ENCODE results near the gene FAM89A. TPM values are rescaled to one million over a fixed set of nuclear protein-coding genes. Genes with fewer than 3 reads are reported as not detected.

The FAM89A gene
- polyA plus RNA-seq: 4.1 TPM
- long read RNA-seq, donor 1: 0 reads
- long read RNA-seq, donor 2, partial matches to known transcripts: 0 of 4 reads
- long read RNA-seq, donor 2, other reads (novel, unspliced or antisense): 0 of 4 reads
- long read RNA-seq, donor 3: 0 reads
- long read RNA-seq, donor 4: 0 reads
- long read RNA-seq, donor 5, partial matches to known transcripts: 0 of 4 reads
- long read RNA-seq, donor 5, other reads (novel, unspliced or antisense): 0 of 4 reads
- long read RNA-seq, donor 6, partial matches to known transcripts: 0 of 2 reads
- long read RNA-seq, donor 6, other reads (novel, unspliced or antisense): 0 of 2 reads
- long read RNA-seq, donor 7, partial matches to known transcripts: 0 of 3 reads
- long read RNA-seq, donor 7, other reads (novel, unspliced or antisense): 0 of 3 reads
- long read RNA-seq, donor 8, partial matches to known transcripts: 0 of 1 reads
- long read RNA-seq, donor 8, other reads (novel, unspliced or antisense): 0 of 1 reads
- long read RNA-seq, donor 9, partial matches to known transcripts: 0 of 2 reads
- long read RNA-seq, donor 9, other reads (novel, unspliced or antisense): 0 of 2 reads
- long read RNA-seq, donor 10, transcript FAM89A-201 (2 exons, 1,495 nt): major isoform, 6 of 6 reads
- long read RNA-seq, donor 10, partial matches to known transcripts: 0 of 6 reads
- long read RNA-seq, donor 10, other reads (novel, unspliced or antisense): 0 of 6 reads
- long read RNA-seq, donor 11, partial matches to known transcripts: 0 of 3 reads
- long read RNA-seq, donor 11, other reads (novel, unspliced or antisense): 0 of 3 reads

- Histone ChIP-seq H3K36me3 (ENCODE audit: control insufficient read depth, insufficient read depth, low read length) (no peaks in the 10 kb centered on the region), H3K27ac (ENCODE audit: low read length) (no peak within 1 kb of the TSS), H3K27me3 (ENCODE audit: control insufficient read depth, insufficient read depth, low read length) (peaks cover 34% of the 10 kb centered on the region), H3K9me3 (ENCODE audit: control insufficient read depth, low read depth, low read length) (peaks cover 3% of the 10 kb centered on the region), H3K4me3 (ENCODE audit: low read length) (peak within 1 kb of the TSS; percentile 68), H3K4me1 (ENCODE audit: control insufficient read depth, insufficient read depth, low read length) (peaks cover 11% of the 10 kb centered on the region)
- no CpG with 5 or more reads among the region's 82 CpGs for WGBS (ENCODE audit: insufficient coverage, low lambda C conversion rate)
- DNase-seq: peak in 1 of 2 donors; percentile 66
Measured at GRCh38 chr1:231040019-231040799, at the start of gene FAM89A. TSS of gene FAM89A (minus strand) at chr1:231040254. CDS start at chr1:231040211, 43 bp downstream.

GRCh38 chr1:231084353-231084752 is 44.3 kb upstream of the FAM89A start:
- no CpG with 5 or more reads among the region's 5 CpGs for WGBS (ENCODE audit: insufficient coverage, low lambda C conversion rate)
- Histone ChIP-seq H3K27me3 (ENCODE audit: control insufficient read depth, insufficient read depth, low read length) (no peaks in the 10 kb centered on the region), H3K4me1 (ENCODE audit: control insufficient read depth, insufficient read depth, low read length) (no peaks in the 10 kb centered on the region), H3K4me3 (ENCODE audit: low read length) (no peak overlapping the region), H3K9me3 (ENCODE audit: control insufficient read depth, low read depth, low read length) (no peaks in the 10 kb centered on the region), H3K36me3 (ENCODE audit: control insufficient read depth, insufficient read depth, low read length) (no peaks in the 10 kb centered on the region), H3K27ac (ENCODE audit: low read length) (no peak overlapping the region)
- DNase-seq: no peak

GRCh38 chr1:231079163-231079562 is 39.1 kb upstream of the FAM89A start:
- no peaks in the 10 kb centered on the region for H3K9me3 ChIP-seq (ENCODE audit: control insufficient read depth, low read depth, low read length)
- H3K36me3 ChIP-seq (ENCODE audit: control insufficient read depth, insufficient read depth, low read length): no peaks in the 10 kb centered on the region
- no peaks in the 10 kb centered on the region for H3K4me1 ChIP-seq (ENCODE audit: control insufficient read depth, insufficient read depth, low read length)
- WGBS (ENCODE audit: insufficient coverage, low lambda C conversion rate): 100% methylated on average over 1 of the region's 4 CpGs
- H3K4me3 ChIP-seq (ENCODE audit: low read length): no peak overlapping the region
- no peaks in the 10 kb centered on the region for H3K27me3 ChIP-seq (ENCODE audit: control insufficient read depth, insufficient read depth, low read length)
- H3K27ac ChIP-seq (ENCODE audit: low read length): no peak overlapping the region
- DNase-seq: no peak

GRCh38 chr1:231078250-231078649 is 38.2 kb upstream of the FAM89A start:
- WGBS (ENCODE audit: insufficient coverage, low lambda C conversion rate): 90% methylated on average over 2 of the region's 7 CpGs
- no peaks in the 10 kb centered on the region for H3K9me3 ChIP-seq (ENCODE audit: control insufficient read depth, low read depth, low read length)
- no peaks in the 10 kb centered on the region for H3K36me3 ChIP-seq (ENCODE audit: control insufficient read depth, insufficient read depth, low read length)
- no peaks in the 10 kb centered on the region for H3K4me1 ChIP-seq (ENCODE audit: control insufficient read depth, insufficient read depth, low read length)
- H3K27ac ChIP-seq (ENCODE audit: low read length): no peak overlapping the region
- no peak for DNase-seq
- H3K27me3 ChIP-seq (ENCODE audit: control insufficient read depth, insufficient read depth, low read length): no peaks in the 10 kb centered on the region
- no peak overlapping the region for H3K4me3 ChIP-seq (ENCODE audit: low read length)

- H3K27ac ChIP-seq (ENCODE audit: low read length): no peak overlapping the region
- WGBS (ENCODE audit: insufficient coverage, low lambda C conversion rate): 100% methylated on average over 1 of the region's 5 CpGs
Measured at GRCh38 chr1:231076802-231077201, 36.7 kb upstream of the FAM89A start.

GRCh38 chr1:231075497-231075896 is 35.4 kb upstream of the FAM89A start:
- no peak for DNase-seq
- 90% methylated on average over 2 of the region's 6 CpGs for WGBS (ENCODE audit: insufficient coverage, low lambda C conversion rate)
- H3K27ac ChIP-seq (ENCODE audit: low read length): no peak overlapping the region
- H3K4me3 ChIP-seq (ENCODE audit: low read length): no peak overlapping the region
- no peaks in the 10 kb centered on the region for H3K9me3 ChIP-seq (ENCODE audit: control insufficient read depth, low read depth, low read length)
- no peaks in the 10 kb centered on the region for H3K4me1 ChIP-seq (ENCODE audit: control insufficient read depth, insufficient read depth, low read length)
- H3K27me3 ChIP-seq (ENCODE audit: control insufficient read depth, insufficient read depth, low read length): no peaks in the 10 kb centered on the region
- H3K36me3 ChIP-seq (ENCODE audit: control insufficient read depth, insufficient read depth, low read length): no peaks in the 10 kb centered on the region

More at GRCh38 chr1:231076802-231077201, 36.7 kb upstream of the FAM89A start:
- Histone ChIP-seq H3K4me3 (ENCODE audit: low read length) (no peak overlapping the region), H3K36me3 (ENCODE audit: control insufficient read depth, insufficient read depth, low read length) (no peaks in the 10 kb centered on the region), H3K9me3 (ENCODE audit: control insufficient read depth, low read depth, low read length) (no peaks in the 10 kb centered on the region), H3K4me1 (ENCODE audit: control insufficient read depth, insufficient read depth, low read length) (no peaks in the 10 kb centered on the region), H3K27me3 (ENCODE audit: control insufficient read depth, insufficient read depth, low read length) (no peaks in the 10 kb centered on the region)
- DNase-seq: no peak

GRCh38 chr1:231075020-231075419 is 35.0 kb upstream of the FAM89A start:
- no peak overlapping the region for H3K4me3 ChIP-seq (ENCODE audit: low read length)
- H3K36me3 ChIP-seq (ENCODE audit: control insufficient read depth, insufficient read depth, low read length): no peaks in the 10 kb centered on the region
- H3K27me3 ChIP-seq (ENCODE audit: control insufficient read depth, insufficient read depth, low read length): no peaks in the 10 kb centered on the region
- no peaks in the 10 kb centered on the region for H3K9me3 ChIP-seq (ENCODE audit: control insufficient read depth, low read depth, low read length)
- DNase-seq: no peak
- WGBS (ENCODE audit: insufficient coverage, low lambda C conversion rate): 33% methylated on average over 1 of the region's 6 CpGs
- H3K27ac ChIP-seq (ENCODE audit: low read length): no peak overlapping the region
- no peaks in the 10 kb centered on the region for H3K4me1 ChIP-seq (ENCODE audit: control insufficient read depth, insufficient read depth, low read length)

GRCh38 chr1:231074046-231074445 is 34.0 kb upstream of the FAM89A start:
- Histone ChIP-seq H3K36me3 (ENCODE audit: control insufficient read depth, insufficient read depth, low read length) (no peaks in the 10 kb centered on the region), H3K9me3 (ENCODE audit: control insufficient read depth, low read depth, low read length) (no peaks in the 10 kb centered on the region), H3K27ac (ENCODE audit: low read length) (no peak overlapping the region), H3K27me3 (ENCODE audit: control insufficient read depth, insufficient read depth, low read length) (no peaks in the 10 kb centered on the region), H3K4me3 (ENCODE audit: low read length) (no peak overlapping the region), H3K4me1 (ENCODE audit: control insufficient read depth, insufficient read depth, low read length) (no peaks in the 10 kb centered on the region)
- no peak for DNase-seq
- WGBS (ENCODE audit: insufficient coverage, low lambda C conversion rate): no CpG with 5 or more reads among the region's 2 CpGs

GRCh38 chr1:231073331-231073730 is 33.3 kb upstream of the FAM89A start:
- no peaks in the 10 kb centered on the region for H3K36me3 ChIP-seq (ENCODE audit: control insufficient read depth, insufficient read depth, low read length)
- no peak for DNase-seq
- no peak overlapping the region for H3K27ac ChIP-seq (ENCODE audit: low read length)
- H3K4me3 ChIP-seq (ENCODE audit: low read length): no peak overlapping the region
- WGBS (ENCODE audit: insufficient coverage, low lambda C conversion rate): no CpG with 5 or more reads among the region's 3 CpGs
- H3K4me1 ChIP-seq (ENCODE audit: control insufficient read depth, insufficient read depth, low read length): no peaks in the 10 kb centered on the region
- H3K9me3 ChIP-seq (ENCODE audit: control insufficient read depth, low read depth, low read length): no peaks in the 10 kb centered on the region
- H3K27me3 ChIP-seq (ENCODE audit: control insufficient read depth, insufficient read depth, low read length): no peaks in the 10 kb centered on the region

GRCh38 chr1:231072502-231073094 is 32.5 kb upstream of the FAM89A start:
- Histone ChIP-seq H3K4me1 (ENCODE audit: control insufficient read depth, insufficient read depth, low read length) (no peaks in the 10 kb centered on the region), H3K36me3 (ENCODE audit: control insufficient read depth, insufficient read depth, low read length) (no peaks in the 10 kb centered on the region), H3K9me3 (ENCODE audit: control insufficient read depth, low read depth, low read length) (no peaks in the 10 kb centered on the region), H3K27ac (ENCODE audit: low read length) (no peak overlapping the region), H3K4me3 (ENCODE audit: low read length) (no peak overlapping the region), H3K27me3 (ENCODE audit: control insufficient read depth, insufficient read depth, low read length) (no peaks in the 10 kb centered on the region)
- DNase-seq: no peak
- no CpG with 5 or more reads among the region's 3 CpGs for WGBS (ENCODE audit: insufficient coverage, low lambda C conversion rate)
